GM15510 (cell line): ENCODE results near the gene FAM163B.

Experiments
- POLR2A ChIP-seq: IDR thresholded peaks from 3 replicates; pipeline ENCODE4 v1.6.1; 2011; ENCODE audit warnings: borderline replicate concordance; ENCODE audit not compliant: insufficient read length; ENCODE audit errors: extremely low read depth

The FAM163B gene

DNA sequence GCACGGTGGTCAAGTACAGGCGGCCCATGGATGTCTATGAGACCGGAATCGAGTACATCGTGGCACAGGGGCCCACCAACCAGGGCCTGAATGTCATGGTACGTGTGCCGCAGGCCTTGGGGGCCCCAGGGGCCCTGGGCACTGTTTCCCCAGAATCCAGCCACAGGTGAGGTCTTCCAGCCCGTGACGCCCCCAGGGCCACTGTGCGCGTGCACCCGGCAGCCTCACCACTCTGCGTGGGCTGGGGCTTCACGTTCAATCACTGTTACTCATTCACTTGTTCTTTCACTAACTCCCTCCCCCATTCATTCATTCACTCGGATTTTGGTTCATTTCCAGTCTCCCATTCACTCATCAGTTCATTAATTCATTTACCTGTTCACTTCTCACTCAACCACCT, 62.1 kb downstream of the FAM163B start:
- no peak for TF ChIP-seq POLR2A

DNA sequence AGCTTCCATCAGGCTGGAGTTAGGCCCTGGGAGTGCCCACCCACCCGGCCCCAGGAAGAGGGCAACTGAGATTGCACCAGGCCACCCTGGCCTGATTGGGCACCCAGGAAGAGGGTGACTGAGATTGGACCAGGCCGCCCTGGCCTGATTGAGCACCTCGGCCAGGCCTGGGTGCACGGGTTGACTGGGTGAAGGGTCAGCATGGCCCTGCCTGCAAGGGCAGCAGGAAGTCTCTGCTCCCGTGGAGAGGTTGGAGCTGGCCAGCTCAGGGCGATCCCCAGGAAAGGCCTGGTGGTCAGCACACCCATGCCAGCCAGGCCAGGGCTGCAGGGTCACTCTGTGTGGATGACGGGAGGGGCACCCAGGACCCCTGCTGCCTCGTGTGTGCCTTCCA, 62.9 kb downstream of the FAM163B start:
- no peak for TF ChIP-seq POLR2A

DNA sequence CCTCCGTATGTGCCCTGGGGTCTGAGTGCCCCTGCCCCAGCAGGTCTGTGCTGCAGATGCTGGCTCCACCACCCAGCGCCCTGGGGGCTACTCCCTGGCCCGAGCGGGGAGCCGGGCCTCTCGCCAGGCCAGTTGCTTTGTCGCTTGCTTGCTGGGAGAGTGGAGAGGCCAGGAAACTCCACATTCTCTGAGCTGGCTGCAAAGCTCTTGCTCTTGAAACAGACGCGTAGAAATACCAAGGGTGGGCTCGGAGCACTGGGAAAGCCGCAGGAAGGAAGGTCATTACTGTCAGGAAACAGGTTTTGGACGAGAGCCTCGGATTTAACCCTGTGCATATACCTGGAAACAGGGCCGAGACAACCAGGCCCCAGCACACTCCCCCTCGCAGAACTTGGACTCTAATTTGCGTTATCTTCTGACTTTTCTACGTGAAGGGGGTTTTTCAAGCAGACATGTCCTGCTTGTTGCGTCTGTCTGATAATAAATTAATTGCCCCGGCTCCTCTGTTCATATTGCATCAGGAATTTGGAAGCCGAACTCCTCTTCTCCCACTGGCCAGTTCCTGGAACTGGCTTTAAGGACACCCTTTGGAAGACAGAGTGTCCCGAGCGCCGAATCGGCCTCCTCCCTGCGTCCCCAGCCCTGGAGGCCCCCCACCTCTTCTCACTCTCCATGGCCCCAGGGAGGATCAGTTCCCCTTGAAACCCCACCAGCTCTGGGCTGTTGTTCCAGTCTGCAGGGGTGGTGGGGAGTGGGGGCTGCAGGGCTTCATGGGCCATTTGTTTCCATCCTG, 63.5 kb downstream of the FAM163B start:
- TF ChIP-seq POLR2A, result no peak

DNA sequence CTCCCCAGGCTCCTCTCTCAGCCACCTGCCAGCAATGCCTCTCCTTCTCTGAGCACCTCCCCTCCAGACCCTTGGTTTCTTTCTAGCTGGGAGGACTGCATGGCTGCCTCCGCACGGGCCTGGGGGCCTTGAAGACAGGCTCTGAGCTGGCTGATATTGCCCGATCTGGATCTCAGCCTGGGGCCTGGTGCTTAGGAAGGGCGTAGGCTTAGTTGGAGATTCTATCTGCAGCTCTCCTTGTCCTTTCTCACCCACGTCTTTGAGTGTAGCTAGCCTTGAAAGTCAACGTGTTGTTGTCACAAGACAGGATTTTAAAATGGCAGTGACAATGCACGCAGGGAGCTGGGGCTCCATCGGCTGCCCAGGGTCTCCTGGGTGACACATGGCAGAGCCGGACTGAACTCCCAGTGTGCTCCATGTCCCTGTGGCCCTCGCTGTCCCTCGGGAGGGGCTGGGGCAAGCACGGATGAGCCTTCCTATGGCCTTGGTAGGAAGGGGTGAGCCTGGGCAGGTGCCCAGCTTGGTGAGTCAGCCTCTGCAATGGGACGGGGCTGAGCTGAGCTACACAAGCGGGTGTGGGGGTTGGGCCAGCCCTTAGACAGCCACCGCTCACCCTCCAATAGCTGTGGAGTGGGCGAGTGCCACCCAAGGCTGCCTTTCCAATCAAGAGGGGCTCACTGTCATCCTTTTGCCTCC, 65.3 kb downstream of the FAM163B start:
- no peak for TF ChIP-seq POLR2A

DNA sequence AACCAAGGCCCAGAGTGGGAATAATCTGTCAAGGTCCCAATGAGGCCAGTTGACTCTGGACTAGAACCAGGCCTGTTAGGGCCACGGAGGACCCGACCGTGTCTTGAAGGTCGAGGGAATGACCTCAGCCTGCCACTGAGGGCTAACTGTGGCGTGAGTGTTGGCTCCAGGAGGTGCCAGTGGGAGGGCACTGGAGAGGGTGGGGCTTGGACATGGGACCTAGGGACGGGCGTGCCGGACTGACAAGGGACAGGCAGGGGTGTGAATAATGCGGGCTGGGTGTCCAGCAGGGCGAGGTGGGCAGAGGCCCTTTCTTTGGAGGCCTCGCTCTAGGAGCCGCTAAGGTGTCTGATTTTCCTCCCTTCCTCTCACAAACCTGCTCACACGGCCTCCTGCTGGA, 67.2 kb downstream of the FAM163B start:
- no peak for TF ChIP-seq POLR2A

DNA sequence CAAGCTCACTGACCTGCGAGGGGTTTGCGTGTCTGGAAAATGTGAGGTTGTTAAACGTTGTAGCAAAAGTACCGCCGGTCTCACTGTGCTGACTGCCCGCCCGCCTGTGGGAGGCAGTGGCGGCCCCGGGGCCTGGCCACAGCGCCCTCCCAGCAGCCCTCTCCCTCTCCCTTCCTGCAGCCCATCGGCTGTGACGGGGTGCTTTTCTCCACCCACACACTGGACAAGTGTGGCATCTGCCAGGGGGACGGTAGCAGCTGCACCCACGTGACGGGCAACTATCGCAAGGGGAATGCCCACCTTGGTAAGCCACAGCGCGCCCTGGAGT, 68.5 kb downstream of the FAM163B start:
- TF ChIP-seq POLR2A, result no peak

DNA sequence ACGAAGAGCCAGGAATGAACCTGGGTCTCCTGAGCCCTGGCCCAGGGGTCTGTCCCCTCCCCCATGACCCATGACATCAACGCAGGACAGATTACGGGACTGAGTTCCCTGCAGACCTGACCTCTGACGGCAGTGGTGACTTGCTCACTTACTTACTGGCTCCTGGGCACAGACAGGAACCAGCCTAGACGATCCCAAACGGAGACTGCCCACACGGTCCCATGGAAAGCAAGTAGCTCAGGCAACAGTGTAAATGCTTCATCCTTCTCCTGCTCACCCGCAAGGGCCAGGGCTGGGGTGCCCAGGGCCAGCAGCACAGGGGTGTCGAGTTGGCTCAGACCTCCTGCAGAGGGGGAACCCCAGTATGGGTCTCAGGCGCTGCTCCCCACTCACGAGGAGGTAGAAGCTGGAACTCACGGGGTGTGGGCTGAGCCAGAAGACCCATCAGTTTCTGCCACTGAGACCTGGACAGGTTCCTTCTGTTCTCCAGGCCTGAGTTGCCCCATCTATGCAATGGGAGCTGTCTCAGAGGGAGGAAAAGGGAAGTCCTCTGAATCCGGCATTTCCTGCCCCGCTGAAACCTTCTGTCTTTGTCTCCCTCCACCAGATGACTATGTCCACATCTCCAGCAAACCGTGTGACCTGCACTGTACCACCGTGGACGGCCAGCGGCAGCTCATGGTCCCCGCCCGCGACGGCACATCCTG, 69.0 kb downstream of the FAM163B start:
- TF ChIP-seq POLR2A, result no peak

DNA sequence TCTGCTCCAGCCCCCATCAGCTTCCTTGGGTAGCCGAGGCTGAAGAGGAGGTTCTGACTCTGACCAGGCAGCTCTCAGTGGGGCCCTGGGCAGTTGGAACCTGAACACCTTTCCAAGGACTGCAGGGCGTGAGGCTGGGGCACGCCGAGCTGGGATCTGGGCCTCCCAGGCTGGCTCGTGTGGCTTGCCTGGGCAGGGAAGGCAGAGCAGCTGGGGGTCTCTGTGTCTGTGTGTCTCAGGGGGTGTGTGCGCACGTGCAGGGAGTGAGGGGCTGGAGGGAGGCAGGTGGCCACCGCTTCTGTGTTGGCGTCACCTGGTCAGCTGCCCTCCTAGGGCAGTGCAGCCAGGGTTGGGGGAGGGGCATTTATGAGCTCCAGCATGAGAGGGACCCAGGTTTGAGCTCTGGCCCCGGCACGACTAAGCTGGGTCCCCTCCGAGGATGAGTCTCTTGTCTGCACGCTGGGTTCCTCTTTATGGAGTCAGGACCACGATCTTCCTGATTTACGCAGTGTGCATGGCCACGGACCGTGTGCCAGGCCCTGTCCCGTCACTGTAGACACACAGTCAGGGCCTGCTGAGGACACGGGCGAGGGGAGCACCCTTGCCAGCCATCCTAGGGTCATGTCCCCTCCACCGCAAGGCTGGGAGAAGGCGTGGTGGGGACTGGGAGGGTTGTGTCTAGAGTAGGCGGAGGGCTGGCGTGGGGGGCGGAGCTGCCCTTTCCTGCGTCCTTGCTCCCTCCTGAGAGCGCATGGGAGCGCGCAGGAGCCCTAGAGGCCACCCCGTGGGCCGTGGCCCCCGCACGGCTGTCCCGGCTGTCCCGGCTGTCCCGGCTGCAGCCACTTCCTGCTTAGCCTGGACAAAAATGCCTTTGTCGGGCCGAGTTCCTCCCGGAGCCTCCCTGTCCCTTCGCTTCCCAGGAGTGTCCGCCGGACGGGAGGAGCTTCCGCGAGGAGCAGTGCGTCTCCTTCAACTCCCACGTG, 70.0 kb downstream of the FAM163B start:
- no peak for TF ChIP-seq POLR2A

DNA sequence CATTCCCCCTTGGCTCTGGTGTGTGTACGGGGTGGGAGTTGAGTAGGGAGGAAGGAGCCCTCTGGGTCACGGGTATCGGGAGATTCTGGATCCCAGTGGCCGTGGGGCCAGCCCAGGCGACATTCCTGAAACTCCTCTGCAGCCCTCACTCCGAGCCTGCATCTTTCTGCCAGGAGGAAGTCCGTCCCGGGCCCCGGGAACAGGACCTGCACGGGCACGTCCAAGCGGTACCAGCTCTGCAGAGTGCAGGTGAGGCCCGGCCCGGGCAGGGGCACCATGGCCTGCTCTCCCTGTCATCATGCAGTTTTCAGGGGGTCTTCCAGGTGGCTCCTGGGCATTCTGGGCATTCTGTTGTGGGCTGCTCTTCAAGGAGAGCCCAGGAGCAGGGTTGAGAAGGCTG, 71.0 kb downstream of the FAM163B start:
- TF ChIP-seq POLR2A, result no peak

DNA sequence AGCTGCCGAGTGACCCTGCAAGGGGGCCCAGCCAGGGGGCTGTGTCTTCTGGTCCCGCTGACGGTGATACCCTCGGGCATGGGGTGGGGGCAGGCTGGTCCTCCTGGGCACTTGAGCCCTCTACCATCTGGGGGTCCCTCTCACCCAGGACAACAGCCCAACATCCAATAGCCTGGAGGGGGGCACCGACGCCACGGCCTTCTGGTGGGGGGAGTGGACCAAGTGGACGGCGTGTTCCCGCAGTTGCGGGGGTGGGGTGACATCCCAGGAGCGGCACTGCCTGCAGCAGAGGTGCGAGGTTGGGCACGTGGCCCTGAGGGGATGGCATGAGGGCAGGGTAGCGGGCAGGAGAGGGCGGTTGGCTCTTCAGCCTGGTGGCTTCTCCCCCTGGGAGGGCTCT, 71.9 kb downstream of the FAM163B start:
- no peak for TF ChIP-seq POLR2A

DNA sequence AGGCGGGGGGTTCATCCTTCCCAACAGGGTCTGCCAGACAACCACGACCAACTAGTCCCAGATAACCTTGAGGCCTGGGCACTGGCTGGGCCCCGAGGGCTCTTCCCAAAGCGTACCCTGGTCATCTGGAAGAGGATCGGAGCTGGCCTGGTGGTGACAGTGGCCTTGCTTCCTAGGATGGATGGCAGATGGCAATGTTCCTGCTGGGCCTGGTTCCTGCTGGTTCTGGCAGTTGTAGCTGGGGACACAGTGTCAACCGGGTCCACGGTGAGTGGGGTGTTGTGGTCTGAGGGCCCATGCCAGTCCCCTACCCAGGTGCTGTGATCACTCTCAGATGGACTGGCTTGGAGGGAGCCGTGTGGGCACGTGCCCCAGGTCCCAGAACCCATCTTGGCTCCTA, 72.7 kb downstream of the FAM163B start:
- TF ChIP-seq POLR2A, result no peak

DNA sequence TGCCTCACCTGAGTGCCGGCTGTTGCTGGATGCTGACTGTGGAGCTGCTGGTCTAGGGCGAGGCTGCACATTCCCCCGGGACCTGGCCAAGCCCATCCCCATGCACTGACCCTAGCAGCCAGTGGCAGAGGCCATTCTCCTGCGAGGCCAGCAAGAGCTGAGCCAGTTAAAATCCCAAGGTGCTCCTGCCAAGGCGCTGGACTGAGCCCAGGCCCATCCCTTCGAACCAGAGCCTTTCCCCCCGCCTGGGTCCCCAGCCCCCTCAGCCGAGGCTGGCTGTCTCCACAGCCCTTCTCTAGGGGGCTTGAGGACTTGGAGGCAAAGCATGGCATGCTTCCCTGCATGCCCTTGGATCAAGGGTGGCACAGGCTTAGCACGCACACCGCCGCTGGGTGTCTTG, 73.1 kb downstream of the FAM163B start:
- TF ChIP-seq POLR2A, result no peak

DNA sequence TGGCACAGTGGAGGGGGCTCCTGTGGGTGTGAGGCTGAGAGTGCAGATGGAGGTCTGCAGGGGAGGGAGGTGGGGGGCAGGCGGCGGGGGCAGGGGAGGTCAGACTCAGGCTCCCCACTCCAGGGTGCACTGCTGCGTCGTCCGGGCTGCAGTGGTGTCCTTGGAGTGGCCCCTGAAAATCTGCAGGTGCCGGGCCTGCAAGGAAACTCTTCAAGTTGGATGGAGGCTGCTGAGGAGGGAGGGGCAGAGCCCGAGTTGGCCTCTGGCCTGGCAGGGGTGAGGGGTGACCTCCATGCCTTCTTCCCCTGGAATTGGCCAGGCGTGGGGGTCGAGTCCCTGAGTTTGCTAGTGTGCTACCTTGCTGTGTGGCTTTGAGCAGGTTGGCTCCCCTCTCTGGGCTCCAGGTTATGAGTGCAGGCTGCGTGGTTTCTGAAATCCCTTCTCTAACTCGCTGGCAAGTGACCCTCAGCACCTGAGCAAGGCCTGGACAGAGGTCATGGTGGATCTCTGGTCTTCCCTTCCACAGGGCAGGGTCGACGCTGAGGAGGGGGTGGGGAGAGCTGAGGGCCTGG, 73.8 kb downstream of the FAM163B start:
- TF ChIP-seq POLR2A, result no peak
